Activated effector memory CD4-positive, alpha-beta T cell treated with anti-CD3 and anti-CD28 coated beads, Interleukin-2, amount 50 U/mL, for 16 hours (primary cell): ENCODE results near the gene TRIM44.
A peak's percentile ranks its signal among the peaks of the same experiment; 100 is the strongest.

Source experiments
- DNase-seq: peaks from one replicate; pipeline ENCODE4 v3.0.0-alpha.2; 2020

TRIM44 gene

GRCh38 chr11:35662649-35663407 lies at the start of gene TRIM44:
TRIM44 (plus strand) TSS chr11:35662775; CDS start chr11:35663112, 337 bp downstream.
- peak; percentile 93 for DNase-seq

GRCh38 chr11:35614939-35615569 lies 47.5 kb upstream of the TRIM44 start:
- DNase-seq, result no peak

- DNase-seq, result no peak
Observed at GRCh38 chr11:35615921-35616900, 46.4 kb upstream of the TRIM44 start.

- no peak for DNase-seq
Observed at GRCh38 chr11:35617316-35617686, 45.3 kb upstream of the TRIM44 start.

DNA sequence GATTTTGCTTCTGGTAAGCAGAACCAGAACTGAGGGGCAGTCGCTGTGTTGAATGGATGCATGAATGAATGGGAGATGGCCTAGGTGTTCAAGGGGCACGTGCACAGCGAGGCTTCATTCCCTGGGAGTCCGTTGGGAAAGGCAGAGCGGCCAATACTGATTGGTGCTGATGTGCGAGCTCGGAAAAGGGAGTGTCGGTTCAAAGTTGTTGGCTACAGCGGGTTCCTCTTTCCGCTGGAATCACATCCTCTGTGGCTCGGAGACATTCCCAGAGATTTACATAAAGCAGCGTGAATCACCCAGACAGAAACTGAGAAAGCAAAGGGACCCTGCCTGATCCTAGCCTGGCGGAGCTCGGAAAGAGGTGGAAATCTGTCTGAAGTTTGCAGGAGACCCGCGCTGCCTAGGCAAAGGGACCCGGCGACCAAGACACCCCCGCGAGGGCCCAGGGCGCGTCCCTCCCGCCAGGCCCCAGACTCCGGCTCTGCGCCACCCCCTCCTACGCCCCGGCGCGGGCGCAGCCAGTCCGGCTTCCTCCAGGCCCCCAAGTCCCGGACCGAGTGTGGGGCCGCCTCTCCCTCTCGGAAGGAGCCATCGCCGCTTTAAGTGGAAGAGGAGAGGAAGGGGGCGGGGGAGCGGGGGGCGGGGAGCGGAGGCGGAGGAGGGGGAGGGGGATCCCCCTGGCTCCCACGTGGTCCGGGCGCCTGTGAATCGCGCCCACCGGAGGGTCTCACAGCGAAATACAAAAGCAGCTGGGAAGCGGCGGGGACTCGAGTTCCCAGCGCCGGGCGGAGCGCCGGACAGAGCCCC lies 44.7 kb upstream of the TRIM44 start, which contains the start of gene FJX1:
TSS of gene FJX1 (plus strand) at position 774 of the 810 bp plus-strand sequence. CDS start 177 bp downstream, outside the sequence.
- DNase-seq, result no peak

GRCh38 chr11:35618497-35619115 lies 44.0 kb upstream of the TRIM44 start:
- DNase-seq, result peak; percentile 63

DNA sequence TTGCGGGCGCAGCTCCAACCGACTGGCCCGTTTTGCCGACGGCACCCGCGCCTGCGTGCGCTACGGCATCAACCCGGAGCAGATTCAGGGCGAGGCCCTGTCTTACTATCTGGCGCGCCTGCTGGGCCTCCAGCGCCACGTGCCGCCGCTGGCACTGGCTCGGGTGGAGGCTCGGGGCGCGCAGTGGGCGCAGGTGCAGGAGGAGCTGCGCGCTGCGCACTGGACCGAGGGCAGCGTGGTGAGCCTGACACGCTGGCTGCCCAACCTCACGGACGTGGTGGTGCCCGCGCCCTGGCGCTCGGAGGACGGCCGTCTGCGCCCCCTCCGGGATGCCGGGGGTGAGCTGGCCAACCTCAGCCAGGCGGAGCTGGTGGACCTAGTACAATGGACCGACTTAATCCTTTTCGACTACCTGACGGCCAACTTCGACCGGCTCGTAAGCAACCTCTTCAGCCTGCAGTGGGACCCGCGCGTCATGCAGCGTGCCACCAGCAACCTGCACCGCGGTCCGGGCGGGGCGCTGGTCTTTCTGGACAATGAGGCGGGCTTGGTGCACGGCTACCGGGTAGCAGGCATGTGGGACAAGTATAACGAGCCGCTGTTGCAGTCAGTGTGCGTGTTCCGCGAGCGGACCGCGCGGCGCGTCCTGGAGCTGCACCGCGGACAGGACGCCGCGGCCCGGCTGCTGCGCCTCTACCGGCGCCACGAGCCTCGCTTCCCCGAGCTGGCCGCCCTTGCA lies 43.3 kb upstream of the TRIM44 start:
- DNase-seq, result peak; percentile 63

GRCh38 chr11:35619855-35620640 lies 42.5 kb upstream of the TRIM44 start:
- DNase-seq, result no peak

DNA sequence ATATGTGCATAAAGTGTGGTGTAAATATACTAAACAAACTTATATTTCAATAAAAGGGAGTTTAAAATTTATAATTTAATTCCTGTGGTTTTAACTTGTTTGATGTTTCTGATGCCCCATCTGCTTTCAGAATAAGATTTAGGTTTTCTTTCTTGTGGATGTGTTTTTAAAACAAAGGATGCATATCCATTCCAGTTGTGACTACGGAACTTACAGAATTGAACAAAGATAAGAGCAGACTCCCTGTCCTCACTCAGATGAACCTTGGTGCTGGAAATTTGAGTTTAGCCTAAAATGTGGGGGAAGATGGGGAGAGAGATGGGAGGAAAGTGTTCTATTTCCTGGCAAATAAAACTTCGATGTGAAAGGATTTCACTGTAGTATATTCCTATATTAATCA lies 41.8 kb upstream of the TRIM44 start:
- DNase-seq, result no peak

DNA sequence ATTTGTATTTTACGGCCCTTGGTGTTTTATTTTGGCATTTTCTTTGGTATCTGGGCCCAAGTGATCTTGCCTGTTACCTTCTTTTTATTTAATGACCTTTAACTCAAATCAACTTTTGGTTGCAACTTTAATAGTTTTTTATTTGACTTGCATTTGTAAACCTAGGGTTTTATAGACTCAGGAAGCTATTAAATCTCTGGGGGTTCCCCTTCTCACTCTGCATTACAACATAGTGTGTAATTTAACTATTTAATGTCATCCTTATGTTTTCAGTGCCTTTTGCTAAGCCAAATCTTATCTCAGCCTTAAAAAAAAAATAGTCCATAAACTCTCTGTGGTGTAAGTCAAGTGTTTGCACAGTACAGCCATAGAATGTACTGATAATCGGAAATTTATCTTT lies 41.0 kb upstream of the TRIM44 start:
- DNase-seq, result no peak

- no peak for DNase-seq
Observed at GRCh38 chr11:35622070-35622469, 40.5 kb upstream of the TRIM44 start.

- no peak for DNase-seq
Observed at GRCh38 chr11:35623621-35624168, 38.9 kb upstream of the TRIM44 start.

GRCh38 chr11:35624316-35624715 lies 38.3 kb upstream of the TRIM44 start:
- no peak for DNase-seq

DNA sequence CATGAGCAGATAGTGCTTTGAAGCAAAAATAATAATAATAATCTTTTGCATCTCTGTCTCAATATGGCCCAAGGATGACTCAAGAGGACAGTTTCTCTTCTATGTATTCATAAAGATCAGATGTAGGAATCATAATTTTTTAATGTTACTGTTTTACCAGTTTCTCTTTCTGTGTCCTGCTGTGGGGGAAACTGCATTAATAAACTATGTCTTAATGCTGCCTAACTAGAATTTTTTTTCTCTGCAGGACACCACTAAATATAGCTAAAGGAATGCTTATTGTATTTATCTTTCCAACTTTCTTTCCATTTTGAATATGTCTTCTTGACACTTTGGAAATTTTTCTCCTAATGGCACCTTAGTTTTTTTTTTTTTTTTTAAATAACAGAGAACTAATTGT lies 37.8 kb upstream of the TRIM44 start:
- no peak for DNase-seq

DNA sequence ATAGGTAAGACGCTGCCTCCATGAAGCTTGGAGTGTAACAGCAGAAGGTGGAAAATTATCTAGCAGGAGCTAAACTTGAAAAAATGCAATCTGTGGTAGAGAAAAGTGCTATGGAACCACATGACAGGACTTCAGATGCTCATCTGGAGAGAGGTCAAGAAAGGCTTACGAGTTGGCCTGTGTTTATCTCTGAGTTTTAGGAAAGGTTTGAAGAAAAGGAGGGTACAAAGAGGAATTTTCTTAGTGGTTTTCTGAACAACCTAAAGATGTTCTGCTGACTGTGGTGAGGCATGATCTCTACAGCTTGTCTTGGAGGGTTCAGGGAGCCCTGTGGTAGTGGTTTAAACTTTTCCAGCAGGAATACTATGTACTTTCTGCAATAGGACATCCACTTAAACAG lies 36.1 kb upstream of the TRIM44 start:
- DNase-seq, result no peak

DNA sequence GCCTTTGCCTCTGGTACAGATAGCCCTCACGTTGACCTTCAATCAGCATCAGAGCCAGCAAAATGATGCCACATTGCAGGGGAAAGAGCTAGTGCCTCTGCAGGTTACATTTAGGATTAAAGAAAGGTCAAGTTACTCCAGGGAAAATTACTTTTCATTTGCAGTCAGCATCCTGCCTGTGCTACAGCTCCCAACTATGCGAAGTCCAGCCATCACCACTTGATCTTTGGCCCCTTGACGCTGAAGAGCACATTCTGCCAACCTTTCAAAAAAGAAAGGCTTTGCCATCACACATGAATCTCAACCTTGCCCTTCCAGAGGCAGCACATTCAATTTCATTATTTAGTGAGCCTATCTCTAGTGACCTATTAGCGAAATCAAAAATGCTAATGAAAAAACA lies 33.1 kb upstream of the TRIM44 start:
- DNase-seq, result no peak

GRCh38 chr11:35629914-35630313 lies 32.7 kb upstream of the TRIM44 start:
- no peak for DNase-seq

GRCh38 chr11:35631891-35632290 lies 30.7 kb upstream of the TRIM44 start:
- no peak for DNase-seq

DNA sequence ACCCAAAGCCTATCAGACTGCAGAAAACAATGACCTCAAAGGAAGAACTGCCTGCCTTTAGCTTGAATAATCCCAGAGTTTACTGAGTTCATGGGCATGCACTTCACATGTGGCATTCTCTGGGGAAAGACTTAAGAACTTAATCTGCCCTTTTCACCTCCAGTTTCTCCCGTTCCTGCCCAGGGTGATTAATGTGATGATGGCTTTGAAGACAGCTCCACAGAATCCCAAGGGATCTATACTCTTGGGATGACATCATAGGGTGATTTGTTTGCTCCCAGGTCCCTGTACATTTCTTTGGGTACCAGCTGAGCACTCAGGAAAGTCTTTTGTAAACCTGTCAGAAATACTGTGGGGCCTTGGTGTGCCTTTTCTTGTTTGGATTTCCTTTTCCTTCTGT lies 30.3 kb upstream of the TRIM44 start:
- no peak for DNase-seq

GRCh38 chr11:35633827-35634423 lies 28.6 kb upstream of the TRIM44 start:
- DNase-seq, result no peak
